HL-60/S4 (cell line): ENCODE measurements around the gene ST8SIA3.

Experiments used
- in situ Hi-C: fragments of 300-500 bp; cut with MboI; formaldehyde crosslinking; loops from 2 replicates; pipeline ENCODE4 v1.14.3; 2022; ENCODE audit warnings: low sequenced_read_pairs

Gene ST8SIA3

GRCh38 chr18:57352271-57352701, at the start of gene ST8SIA3:
ST8SIA3 (plus strand) TSS chr18:57352557; CDS start chr18:57352847, 290 bp downstream.
- in situ Hi-C loops, result no loop called here

- in situ Hi-C loops, result no loop called here
These were observed 40.9 kb upstream of the ST8SIA3 start for GRCh38 chr18:57311472-57311871.

GRCh38 chr18:57312346-57313144, 39.8 kb upstream of the ST8SIA3 start:
- in situ Hi-C loops, result no loop called here

- in situ Hi-C loops, result no loop called here
These were observed 31.8 kb upstream of the ST8SIA3 start for GRCh38 chr18:57320603-57321002.

- in situ Hi-C loops, result no loop called here
These were observed 26.7 kb upstream of the ST8SIA3 start for GRCh38 chr18:57325491-57326166.

GRCh38 chr18:57326718-57327323, 25.5 kb upstream of the ST8SIA3 start:
- in situ Hi-C loops, result no loop called here

GRCh38 chr18:57328665-57329064, 23.7 kb upstream of the ST8SIA3 start:
- in situ Hi-C loops, result no loop called here

GRCh38 chr18:57329856-57330255, 22.5 kb upstream of the ST8SIA3 start:
- in situ Hi-C loops, result no loop called here

GRCh38 chr18:57331718-57332117, 20.6 kb upstream of the ST8SIA3 start:
- in situ Hi-C loops, result no loop called here

- in situ Hi-C loops, result no loop called here
These were observed 18.4 kb upstream of the ST8SIA3 start for GRCh38 chr18:57333940-57334339.

- in situ Hi-C loops, result no loop called here
These were observed 18.0 kb upstream of the ST8SIA3 start for GRCh38 chr18:57334383-57334782.

- in situ Hi-C loops, result no loop called here
These were observed 16.0 kb upstream of the ST8SIA3 start for GRCh38 chr18:57336343-57336742.

- in situ Hi-C loops, result no loop called here
These were observed 14.5 kb upstream of the ST8SIA3 start for GRCh38 chr18:57337890-57338289.

GRCh38 chr18:57343833-57344232, 8.5 kb upstream of the ST8SIA3 start:
- in situ Hi-C loops, result no loop called here

GRCh38 chr18:57346876-57347275, 5.5 kb upstream of the ST8SIA3 start:
- in situ Hi-C loops, result no loop called here

GRCh38 chr18:57347784-57348183, 4.6 kb upstream of the ST8SIA3 start:
- in situ Hi-C loops, result no loop called here

- in situ Hi-C loops, result no loop called here
These were observed 392 bp downstream of the ST8SIA3 start for GRCh38 chr18:57352761-57353136.

- in situ Hi-C loops, result no loop called here
These were observed 981 bp downstream of the ST8SIA3 start for GRCh38 chr18:57353137-57353939.

- in situ Hi-C loops, result no loop called here
These were observed 1.6 kb downstream of the ST8SIA3 start for GRCh38 chr18:57353940-57354461.

GRCh38 chr18:57359433-57359832, 7.1 kb downstream of the ST8SIA3 start:
- in situ Hi-C loops, result no loop called here

- in situ Hi-C loops, result no loop called here
These were observed 10.4 kb downstream of the ST8SIA3 start for GRCh38 chr18:57362714-57363113.
